ENCODE results near the gene MRPL1. TPM values are rescaled to one million over a fixed set of nuclear protein-coding genes. Genes with fewer than 3 reads are reported as not detected.

MRPL1 gene
- total and polyA plus RNA-seq, 2 donors (not counting 3 experiments of a cell fraction or from before 2014, with no cell fraction given), result 11.5 to 42.9 TPM

GRCh38 chr4:77865259-77865658 is 2.6 kb downstream of the MRPL1 start:
- no peak for FAIRE-seq
- H3K4me1 ChIP-seq (ENCODE audit: control insufficient read depth, extremely low read depth, insufficient read depth, low read length), result peaks cover 14% of the 10 kb centered on the region
- intact Hi-C loops (cut with micrococcal nuclease) (no loop called here), dilution Hi-C loops (cut with MboI; ENCODE audit: extremely low pct_ligation_motif_present, low sequenced_read_pairs) (no loop called here)
- POLR2A ChIA-PET, result no interaction called here
- no peaks in the 10 kb centered on the region for H3K9me1 ChIP-seq (replicated peaks; ENCODE audit: control insufficient read depth, extremely low read depth, insufficient read depth, low read length)
- H3K9ac ChIP-seq (replicated peaks; ENCODE audit: extremely low read depth, insufficient read depth, low read length), result no peak overlapping the region
- H3K4me3 ChIP-seq (replicated peaks in 1 of 3; ENCODE audit: insufficient read depth in 1 of 3, low read depth in 1 of 3, low read length in 3 of 3), result no peak overlapping the region
- H4K20me1 ChIP-seq (replicated peaks; ENCODE audit: control insufficient read depth, extremely low read depth, insufficient read depth, low read length), result no peaks in the 10 kb centered on the region
- H3K79me2 ChIP-seq (ENCODE audit: control insufficient read depth, insufficient read depth, low read length), result peaks cover 70% of the 10 kb centered on the region
- no peaks in the 10 kb centered on the region for H3K27me3 ChIP-seq (ENCODE audit: control insufficient read depth in 2 of 2, insufficient read depth in 2 of 2, low read length in 2 of 2)
- TF ChIP-seq CTCF (IDR thresholded peaks at IDR 0.05; ENCODE audit: extremely low read depth in 1 of 2, insufficient read depth in 1 of 2, low read depth in 1 of 2, low read length in 2 of 2), result no peak
- TF ChIP-seq MYC (IDR thresholded peaks at IDR 0.05; ENCODE audit: low read depth, low read length), result no peak
- TF ChIP-seq JUN (IDR thresholded peaks at IDR 0.05; ENCODE audit: borderline replicate concordance, insufficient read depth, insufficient read length, low read depth), result no peak
- no peak for TF ChIP-seq MAX (IDR thresholded peaks at IDR 0.05; ENCODE audit: insufficient read depth, insufficient read length)
- no peak for TF ChIP-seq POLR2A (IDR thresholded peaks at IDR 0.05; ENCODE audit: low read depth, low read length)
- no peak for TF ChIP-seq POLR2AphosphoS5 (IDR thresholded peaks at IDR 0.05; ENCODE audit: insufficient read depth, low read depth, low read length)
- BruUV-seq (replicated peaks), result no TSS peak
- peaks cover 0 to 3% of the 10 kb centered on the region in 2 experiments for H3K36me3 ChIP-seq (ENCODE audit: control insufficient read depth in 2 of 2, extremely low read depth in 1 of 2, insufficient read depth in 2 of 2, low read length in 2 of 2)
- H3K4me2 ChIP-seq (ENCODE audit: insufficient read depth, low read length), result no peak overlapping the region
- CTCF ChIA-PET, result interaction anchor here (0.6 kb wide), 1 partner anchor 47 kb away, joined by 3 read pairs; no protein-coding TSS in a partner anchor
- H2AFZ ChIP-seq (ENCODE audit: low read depth, low read length), result no peak overlapping the region
- no peak overlapping the region for H3K27ac ChIP-seq (ENCODE audit: insufficient read depth, low read depth, low read length)
- no peaks in the 10 kb centered on the region for H3K9me3 ChIP-seq (replicated peaks; ENCODE audit: control insufficient read depth, insufficient read depth, low read length)
- DNase-seq (ENCODE audit: low read depth, low spot score), result no peak

Data from endothelial cell of umbilical vein (primary cell).